ENCODE measurements around the gene HOXD8. TPM values are rescaled to one million over a fixed set of nuclear protein-coding genes. Genes with fewer than 3 reads are reported as not detected.

HOXD8 gene
- total and polyA plus RNA-seq, 2 of the 8 experiments (the other 6 are each of a cell fraction or from before 2014, with no cell fraction given) = not detected

DNA sequence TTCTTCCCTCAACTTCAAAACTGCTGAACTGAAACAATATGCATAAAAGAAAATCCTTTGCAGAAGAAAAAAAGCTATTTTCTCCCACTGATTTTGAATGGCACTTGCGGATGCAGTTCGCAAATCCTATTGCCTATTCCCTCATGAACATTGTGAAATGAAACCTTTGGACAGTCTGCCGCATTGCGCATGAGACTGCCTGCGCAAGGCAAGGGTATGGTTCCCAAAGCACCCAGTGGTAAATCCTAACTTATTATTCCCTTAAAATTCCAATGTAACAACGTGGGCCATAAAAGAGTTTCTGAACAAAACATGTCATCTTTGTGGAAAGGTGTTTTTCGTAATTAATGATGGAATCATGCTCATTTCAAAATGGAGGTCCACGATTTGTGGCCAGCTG lies 8.4 kb downstream of the HOXD8 start (continued):
- TF ChIP-seq, protein P1, sequence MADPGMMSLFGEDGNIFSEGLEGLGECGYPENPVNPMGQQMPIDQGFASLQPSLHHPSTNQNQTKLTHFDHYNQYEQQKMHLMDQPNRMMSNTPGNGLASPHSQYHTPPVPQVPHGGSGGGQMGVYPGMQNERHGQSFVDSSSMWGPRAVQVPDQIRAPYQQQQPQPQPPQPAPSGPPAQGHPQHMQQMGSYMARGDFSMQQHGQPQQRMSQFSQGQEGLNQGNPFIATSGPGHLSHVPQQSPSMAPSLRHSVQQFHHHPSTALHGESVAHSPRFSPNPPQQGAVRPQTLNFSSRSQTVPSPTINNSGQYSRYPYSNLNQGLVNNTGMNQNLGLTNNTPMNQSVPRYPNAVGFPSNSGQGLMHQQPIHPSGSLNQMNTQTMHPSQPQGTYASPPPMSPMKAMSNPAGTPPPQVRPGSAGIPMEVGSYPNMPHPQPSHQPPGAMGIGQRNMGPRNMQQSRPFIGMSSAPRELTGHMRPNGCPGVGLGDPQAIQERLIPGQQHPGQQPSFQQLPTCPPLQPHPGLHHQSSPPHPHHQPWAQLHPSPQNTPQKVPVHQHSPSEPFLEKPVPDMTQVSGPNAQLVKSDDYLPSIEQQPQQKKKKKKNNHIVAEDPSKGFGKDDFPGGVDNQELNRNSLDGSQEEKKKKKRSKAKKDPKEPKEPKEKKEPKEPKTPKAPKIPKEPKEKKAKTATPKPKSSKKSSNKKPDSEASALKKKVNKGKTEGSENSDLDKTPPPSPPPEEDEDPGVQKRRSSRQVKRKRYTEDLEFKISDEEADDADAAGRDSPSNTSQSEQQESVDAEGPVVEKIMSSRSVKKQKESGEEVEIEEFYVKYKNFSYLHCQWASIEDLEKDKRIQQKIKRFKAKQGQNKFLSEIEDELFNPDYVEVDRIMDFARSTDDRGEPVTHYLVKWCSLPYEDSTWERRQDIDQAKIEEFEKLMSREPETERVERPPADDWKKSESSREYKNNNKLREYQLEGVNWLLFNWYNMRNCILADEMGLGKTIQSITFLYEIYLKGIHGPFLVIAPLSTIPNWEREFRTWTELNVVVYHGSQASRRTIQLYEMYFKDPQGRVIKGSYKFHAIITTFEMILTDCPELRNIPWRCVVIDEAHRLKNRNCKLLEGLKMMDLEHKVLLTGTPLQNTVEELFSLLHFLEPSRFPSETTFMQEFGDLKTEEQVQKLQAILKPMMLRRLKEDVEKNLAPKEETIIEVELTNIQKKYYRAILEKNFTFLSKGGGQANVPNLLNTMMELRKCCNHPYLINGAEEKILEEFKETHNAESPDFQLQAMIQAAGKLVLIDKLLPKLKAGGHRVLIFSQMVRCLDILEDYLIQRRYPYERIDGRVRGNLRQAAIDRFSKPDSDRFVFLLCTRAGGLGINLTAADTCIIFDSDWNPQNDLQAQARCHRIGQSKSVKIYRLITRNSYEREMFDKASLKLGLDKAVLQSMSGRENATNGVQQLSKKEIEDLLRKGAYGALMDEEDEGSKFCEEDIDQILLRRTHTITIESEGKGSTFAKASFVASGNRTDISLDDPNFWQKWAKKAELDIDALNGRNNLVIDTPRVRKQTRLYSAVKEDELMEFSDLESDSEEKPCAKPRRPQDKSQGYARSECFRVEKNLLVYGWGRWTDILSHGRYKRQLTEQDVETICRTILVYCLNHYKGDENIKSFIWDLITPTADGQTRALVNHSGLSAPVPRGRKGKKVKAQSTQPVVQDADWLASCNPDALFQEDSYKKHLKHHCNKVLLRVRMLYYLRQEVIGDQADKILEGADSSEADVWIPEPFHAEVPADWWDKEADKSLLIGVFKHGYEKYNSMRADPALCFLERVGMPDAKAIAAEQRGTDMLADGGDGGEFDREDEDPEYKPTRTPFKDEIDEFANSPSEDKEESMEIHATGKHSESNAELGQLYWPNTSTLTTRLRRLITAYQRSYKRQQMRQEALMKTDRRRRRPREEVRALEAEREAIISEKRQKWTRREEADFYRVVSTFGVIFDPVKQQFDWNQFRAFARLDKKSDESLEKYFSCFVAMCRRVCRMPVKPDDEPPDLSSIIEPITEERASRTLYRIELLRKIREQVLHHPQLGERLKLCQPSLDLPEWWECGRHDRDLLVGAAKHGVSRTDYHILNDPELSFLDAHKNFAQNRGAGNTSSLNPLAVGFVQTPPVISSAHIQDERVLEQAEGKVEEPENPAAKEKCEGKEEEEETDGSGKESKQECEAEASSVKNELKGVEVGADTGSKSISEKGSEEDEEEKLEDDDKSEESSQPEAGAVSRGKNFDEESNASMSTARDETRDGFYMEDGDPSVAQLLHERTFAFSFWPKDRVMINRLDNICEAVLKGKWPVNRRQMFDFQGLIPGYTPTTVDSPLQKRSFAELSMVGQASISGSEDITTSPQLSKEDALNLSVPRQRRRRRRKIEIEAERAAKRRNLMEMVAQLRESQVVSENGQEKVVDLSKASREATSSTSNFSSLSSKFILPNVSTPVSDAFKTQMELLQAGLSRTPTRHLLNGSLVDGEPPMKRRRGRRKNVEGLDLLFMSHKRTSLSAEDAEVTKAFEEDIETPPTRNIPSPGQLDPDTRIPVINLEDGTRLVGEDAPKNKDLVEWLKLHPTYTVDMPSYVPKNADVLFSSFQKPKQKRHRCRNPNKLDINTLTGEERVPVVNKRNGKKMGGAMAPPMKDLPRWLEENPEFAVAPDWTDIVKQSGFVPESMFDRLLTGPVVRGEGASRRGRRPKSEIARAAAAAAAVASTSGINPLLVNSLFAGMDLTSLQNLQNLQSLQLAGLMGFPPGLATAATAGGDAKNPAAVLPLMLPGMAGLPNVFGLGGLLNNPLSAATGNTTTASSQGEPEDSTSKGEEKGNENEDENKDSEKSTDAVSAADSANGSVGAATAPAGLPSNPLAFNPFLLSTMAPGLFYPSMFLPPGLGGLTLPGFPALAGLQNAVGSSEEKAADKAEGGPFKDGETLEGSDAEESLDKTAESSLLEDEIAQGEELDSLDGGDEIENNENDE (IDR thresholded peaks at IDR 0.05; ENCODE audit: insufficient replicate concordance, low read length) = no peak
- TF ChIP-seq GTF2F1 (IDR thresholded peaks at IDR 0.05; ENCODE audit: borderline replicate concordance, low read depth, low read length) = no peak
- no peak for TF ChIP-seq YY1 (IDR thresholded peaks at IDR 0.05; ENCODE audit: low read depth, low read length)
- TF ChIP-seq SAP30 (IDR thresholded peaks at IDR 0.05; ENCODE audit: insufficient read depth, insufficient replicate concordance, low read length) = no peak
- no peak for TF ChIP-seq TAF7 (optimal IDR thresholded peaks at IDR 0.05; ENCODE audit: borderline replicate concordance, low read depth, low read length)
- TF ChIP-seq TEAD4 (IDR thresholded peaks at IDR 0.05; ENCODE audit: low read depth, low read length) = no peak
- no peak for TF ChIP-seq SP1 (IDR thresholded peaks at IDR 0.05; ENCODE audit: low read depth, low read length)
- no peak for TF ChIP-seq SIX5 (IDR thresholded peaks at IDR 0.05; ENCODE audit: low read depth, low read length)
- TF ChIP-seq, protein P2, sequence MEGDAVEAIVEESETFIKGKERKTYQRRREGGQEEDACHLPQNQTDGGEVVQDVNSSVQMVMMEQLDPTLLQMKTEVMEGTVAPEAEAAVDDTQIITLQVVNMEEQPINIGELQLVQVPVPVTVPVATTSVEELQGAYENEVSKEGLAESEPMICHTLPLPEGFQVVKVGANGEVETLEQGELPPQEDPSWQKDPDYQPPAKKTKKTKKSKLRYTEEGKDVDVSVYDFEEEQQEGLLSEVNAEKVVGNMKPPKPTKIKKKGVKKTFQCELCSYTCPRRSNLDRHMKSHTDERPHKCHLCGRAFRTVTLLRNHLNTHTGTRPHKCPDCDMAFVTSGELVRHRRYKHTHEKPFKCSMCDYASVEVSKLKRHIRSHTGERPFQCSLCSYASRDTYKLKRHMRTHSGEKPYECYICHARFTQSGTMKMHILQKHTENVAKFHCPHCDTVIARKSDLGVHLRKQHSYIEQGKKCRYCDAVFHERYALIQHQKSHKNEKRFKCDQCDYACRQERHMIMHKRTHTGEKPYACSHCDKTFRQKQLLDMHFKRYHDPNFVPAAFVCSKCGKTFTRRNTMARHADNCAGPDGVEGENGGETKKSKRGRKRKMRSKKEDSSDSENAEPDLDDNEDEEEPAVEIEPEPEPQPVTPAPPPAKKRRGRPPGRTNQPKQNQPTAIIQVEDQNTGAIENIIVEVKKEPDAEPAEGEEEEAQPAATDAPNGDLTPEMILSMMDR (IDR thresholded peaks at IDR 0.05; ENCODE audit: control extremely low read depth in 1 of 3, insufficient read depth in 1 of 3, low read depth in 1 of 3, low read length in 3 of 3) = no peak
